ENCODE data around the gene ITGB5. TPM values are rescaled to one million over a fixed set of nuclear protein-coding genes. Genes with fewer than 3 reads are reported as not detected.

ITGB5 gene
- total and polyA plus RNA-seq, 2 donors (not counting 3 experiments of a cell fraction or from before 2014, with no cell fraction given): 144 to 170 TPM

- peaks cover under 1 to 4% of the 10 kb centered on the region in 2 experiments for H3K36me3 ChIP-seq (ENCODE audit: control insufficient read depth in 2 of 2, extremely low read depth in 1 of 2, insufficient read depth in 2 of 2, low read length in 2 of 2)
These were observed 89.7 kb downstream of the ITGB5 start for GRCh38 chr3:124797426-124797945.

More at GRCh38 chr3:124797426-124797945, 89.7 kb downstream of the ITGB5 start:
- dilution Hi-C loops (cut with MboI; ENCODE audit: extremely low pct_ligation_motif_present, low sequenced_read_pairs): no loop called here
- POLR2A ChIA-PET: no interaction called here
- Histone ChIP-seq H3K4me1 (ENCODE audit: control insufficient read depth, extremely low read depth, insufficient read depth, low read length) (peaks cover 8% of the 10 kb centered on the region), H3K9me3 (replicated peaks; ENCODE audit: control insufficient read depth, insufficient read depth, low read length) (no peaks in the 10 kb centered on the region), H3K27me3 (ENCODE audit: control insufficient read depth in 2 of 2, insufficient read depth in 2 of 2, low read length in 2 of 2) (no peaks in the 10 kb centered on the region), H4K20me1 (replicated peaks; ENCODE audit: control insufficient read depth, extremely low read depth, insufficient read depth, low read length) (no peaks in the 10 kb centered on the region), H3K9me1 (replicated peaks; ENCODE audit: control insufficient read depth, extremely low read depth, insufficient read depth, low read length) (no peaks in the 10 kb centered on the region), H3K27ac (ENCODE audit: insufficient read depth, low read depth, low read length) (no peak overlapping the region), H2AFZ (ENCODE audit: low read depth, low read length) (no peak overlapping the region), H3K4me2 (ENCODE audit: insufficient read depth, low read length) (no peak overlapping the region), H3K4me3 (replicated peaks in 1 of 3; ENCODE audit: insufficient read depth in 1 of 3, low read depth in 1 of 3, low read length in 3 of 3) (no peak overlapping the region), H3K9ac (replicated peaks; ENCODE audit: extremely low read depth, insufficient read depth, low read length) (no peak overlapping the region), H3K79me2 (ENCODE audit: control insufficient read depth, insufficient read depth, low read length) (no peaks in the 10 kb centered on the region)
- no TSS peak for BruUV-seq (replicated peaks)
- DNase-seq (ENCODE audit: low read depth, low spot score): no peak
- no peak for TF ChIP-seq MYC (IDR thresholded peaks at IDR 0.05; ENCODE audit: low read depth, low read length)
- no peak for TF ChIP-seq GATA2 (IDR thresholded peaks at IDR 0.05; ENCODE audit: insufficient read depth, insufficient read length, low read depth, low read length)
- no peak for TF ChIP-seq CTCF (IDR thresholded peaks at IDR 0.05; ENCODE audit: extremely low read depth in 1 of 2, insufficient read depth in 1 of 2, low read depth in 1 of 2, low read length in 2 of 2)
- TF ChIP-seq POLR2AphosphoS5 (IDR thresholded peaks at IDR 0.05; ENCODE audit: insufficient read depth, low read depth, low read length): no peak
- no peak for TF ChIP-seq JUN (IDR thresholded peaks at IDR 0.05; ENCODE audit: borderline replicate concordance, insufficient read depth, insufficient read length, low read depth)
- no peak for TF ChIP-seq MAX (IDR thresholded peaks at IDR 0.05; ENCODE audit: insufficient read depth, insufficient read length)
- TF ChIP-seq POLR2A (IDR thresholded peaks at IDR 0.05; ENCODE audit: low read depth, low read length): no peak
- no peak for TF ChIP-seq FOS (IDR thresholded peaks at IDR 0.05; ENCODE audit: borderline replicate concordance, insufficient read depth, low read length)
- no peak for TF ChIP-seq EZH2 (IDR thresholded peaks at IDR 0.05; ENCODE audit: borderline replicate concordance, low read depth, low read length, severe bottlenecking)
- intact Hi-C loops (cut with micrococcal nuclease): no loop called here
- CTCF ChIA-PET: interaction anchor here (1.1 to 3.5 kb wide), 3 partner anchors 10 to 37 kb away, joined by 3 to 24 read pairs (median 7); no protein-coding TSS in a partner anchor
- no peak for FAIRE-seq

Measured in endothelial cell of umbilical vein (primary cell).